Natural killer cell (primary cell): ENCODE results near the gene FUT6. TPM values are rescaled to one million over a fixed set of nuclear protein-coding genes. Genes with fewer than 3 reads are reported as not detected.
"Not testable (repeated sequence)": the region's sequence is repeated elsewhere in the genome, so short reads cannot be mapped to it uniquely, and the experiment has no call there.

Experiments
- ATAC-seq, 3 donors: fragments of 150-1000 bp in 2 of 3; fragments of 200-7000 bp in 1 of 3; cut with Tn5 transposase; 1 replicate in 1 of 3; 2 replicates in 2 of 3; pipeline ENCODE4 v1.10.0; 2021; ENCODE audit warnings: mild to moderate bottlenecking in 2 of 3, moderate library complexity in 2 of 3
- DNase-seq, 2 donors: peaks; one replicate each; pipeline versions ENCODE4 v3.0.0 to v3.0.0-alpha.2; 2013 to 2021; ENCODE audit warnings: mixed read lengths in 1 of 2
- H3K27ac ChIP-seq: one replicate; pipeline ENCODE4 v1.5.1; 2013; ENCODE audit warnings: mild to moderate bottlenecking, low read length
- H3K27me3 ChIP-seq: one replicate; pipeline ENCODE4 v1.6.1; 2013; ENCODE audit warnings: low read length; ENCODE audit not compliant: control insufficient read depth, insufficient read depth
- H3K36me3 ChIP-seq: one replicate; pipeline ENCODE4 v1.6.1; 2013; ENCODE audit warnings: low read length; ENCODE audit not compliant: control insufficient read depth, insufficient read depth
- H3K4me1 ChIP-seq: one replicate; pipeline ENCODE4 v1.6.1; 2013; ENCODE audit warnings: low read length; ENCODE audit not compliant: control insufficient read depth, insufficient read depth
- H3K4me3 ChIP-seq: one replicate; pipeline ENCODE4 v1.5.1; 2013; ENCODE audit warnings: low read length
- H3K9me3 ChIP-seq: one replicate; pipeline ENCODE4 v1.6.1; 2013; ENCODE audit warnings: low read length; ENCODE audit not compliant: control insufficient read depth, insufficient read depth
- H3K27ac Mint-ChIP-seq, 2 donors: one replicate each; pipeline ENCODE4 v1.8.0; 2022; ENCODE audit warnings: mild to moderate bottlenecking in 2 of 2, mixed read lengths in 2 of 2, moderate library complexity in 1 of 2
- H3K27me3 Mint-ChIP-seq, 2 donors: one replicate each; pipeline ENCODE4 v1.8.0; 2022; ENCODE audit warnings: low read depth in 2 of 2, mixed read lengths in 2 of 2
- H3K36me3 Mint-ChIP-seq: one replicate; pipeline ENCODE4 v1.8.0; 2022; ENCODE audit warnings: mixed read lengths
- H3K4me1 Mint-ChIP-seq, 2 donors: one replicate each; pipeline ENCODE4 v1.8.0; 2022; ENCODE audit warnings: mixed read lengths in 2 of 2
- H3K4me3 Mint-ChIP-seq: one replicate; pipeline ENCODE4 v1.8.0; 2022; ENCODE audit warnings: mild to moderate bottlenecking, moderate library complexity, mixed read lengths
- H3K9me3 Mint-ChIP-seq, 2 donors: one replicate each; pipeline ENCODE4 v1.8.0; 2022; ENCODE audit warnings: mixed read lengths in 2 of 2
- WGBS: methylation state at CpG from one replicate; pipeline ENCODE4 v1.1.7; 2013; ENCODE audit warnings: missing lambda C conversion rate; ENCODE audit not compliant: insufficient coverage; 5-methylcytosine and 5-hydroxymethylcytosine counted together
- intact Hi-C: fragments of 100-400 bp; cut with micrococcal nuclease; formaldehyde crosslinking; loops from one replicate; pipeline ENCODE4 v1.14.2; 2022
- total RNA-seq, 4 donors: library from RNA; stranded (reverse); fragments of 120-200 nt in 1 of 4; gene quantifications; one replicate each; pipeline versions ENCODE4 v1.2.3 to v1.2.4, GENCODE V29; 2013 to 2022
- TF ChIP-seq, protein P1 (sequence below): fragments of 200-600 bp; IDR thresholded peaks from one replicate; pipeline ENCODE4 v1.8.0; 2022; ENCODE audit warnings: antibody characterized with exemption

The FUT6 gene, protein sequence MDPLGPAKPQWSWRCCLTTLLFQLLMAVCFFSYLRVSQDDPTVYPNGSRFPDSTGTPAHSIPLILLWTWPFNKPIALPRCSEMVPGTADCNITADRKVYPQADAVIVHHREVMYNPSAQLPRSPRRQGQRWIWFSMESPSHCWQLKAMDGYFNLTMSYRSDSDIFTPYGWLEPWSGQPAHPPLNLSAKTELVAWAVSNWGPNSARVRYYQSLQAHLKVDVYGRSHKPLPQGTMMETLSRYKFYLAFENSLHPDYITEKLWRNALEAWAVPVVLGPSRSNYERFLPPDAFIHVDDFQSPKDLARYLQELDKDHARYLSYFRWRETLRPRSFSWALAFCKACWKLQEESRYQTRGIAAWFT
- under 1 TPM in 1 of 3 donors, not detected in 2; 0.34 TPM for total RNA-seq
- total RNA-seq (2013), result 0.02 TPM

DNA sequence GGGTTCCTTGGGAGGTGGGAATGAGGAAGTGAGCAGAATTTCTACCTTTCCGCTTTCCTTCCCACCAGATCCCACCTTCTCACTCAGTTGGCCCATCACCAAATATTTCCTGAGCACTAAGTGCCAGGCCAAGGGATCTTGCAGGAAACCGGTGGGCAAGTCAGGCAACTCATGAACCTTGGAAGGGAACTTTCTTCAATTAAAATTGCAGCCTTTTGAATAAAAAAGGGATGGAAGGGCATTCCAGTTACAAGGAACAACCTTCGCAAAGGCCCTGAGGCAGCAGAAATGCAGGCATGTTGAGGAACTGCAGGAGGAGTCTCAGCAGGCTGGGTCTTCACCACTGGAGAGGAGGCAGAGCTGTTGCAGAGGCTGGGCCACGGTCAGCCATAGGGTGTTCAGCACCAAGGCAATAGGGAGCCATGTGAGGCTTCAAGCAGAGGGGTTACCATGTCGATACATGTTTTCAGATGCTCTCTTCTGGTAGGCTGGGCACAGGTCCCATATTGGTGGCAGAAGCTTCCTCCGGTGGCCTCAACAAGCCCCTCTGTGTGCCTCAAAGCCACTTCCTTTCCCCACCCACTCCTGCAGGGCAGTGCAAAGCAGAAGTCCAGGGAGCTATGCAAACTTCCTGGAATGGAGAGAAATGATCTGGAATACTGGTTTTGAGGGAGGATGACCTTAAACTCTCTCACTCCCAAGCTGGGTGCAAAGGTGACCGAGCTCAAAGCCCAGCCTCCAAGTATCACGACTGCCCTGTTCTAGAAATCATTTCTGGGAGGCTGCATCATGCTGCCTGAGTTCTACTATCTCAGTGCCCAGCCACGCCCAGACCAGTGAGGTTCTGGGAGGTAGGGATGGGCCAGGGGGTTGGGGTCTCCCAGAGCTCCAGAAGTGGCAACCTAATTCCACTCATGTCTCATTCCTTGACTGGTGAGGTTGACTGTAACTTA lies at the start of gene FUT6:
FUT6 (minus strand) TSS at position 638 of the 953 bp plus-strand sequence. CDS start 7,135 bp downstream, outside the sequence.
- H3K27me3 ChIP-seq, result no peaks in the 10 kb centered on the region
- H3K9me3 ChIP-seq, result no peaks in the 10 kb centered on the region
- Mint-ChIP-seq H3K36me3 (no peaks in the 10 kb centered on the region), H3K4me3 (no peak within 1 kb of the TSS), H3K4me1 (no peaks in the 10 kb centered on the region), H3K9me3 (no peaks in the 10 kb centered on the region), H3K27me3 (no peaks in the 10 kb centered on the region), H3K27ac (no peak within 1 kb of the TSS)
- DNase-seq (no peak), ATAC-seq (no peak)
- TF ChIP-seq, protein P1, sequence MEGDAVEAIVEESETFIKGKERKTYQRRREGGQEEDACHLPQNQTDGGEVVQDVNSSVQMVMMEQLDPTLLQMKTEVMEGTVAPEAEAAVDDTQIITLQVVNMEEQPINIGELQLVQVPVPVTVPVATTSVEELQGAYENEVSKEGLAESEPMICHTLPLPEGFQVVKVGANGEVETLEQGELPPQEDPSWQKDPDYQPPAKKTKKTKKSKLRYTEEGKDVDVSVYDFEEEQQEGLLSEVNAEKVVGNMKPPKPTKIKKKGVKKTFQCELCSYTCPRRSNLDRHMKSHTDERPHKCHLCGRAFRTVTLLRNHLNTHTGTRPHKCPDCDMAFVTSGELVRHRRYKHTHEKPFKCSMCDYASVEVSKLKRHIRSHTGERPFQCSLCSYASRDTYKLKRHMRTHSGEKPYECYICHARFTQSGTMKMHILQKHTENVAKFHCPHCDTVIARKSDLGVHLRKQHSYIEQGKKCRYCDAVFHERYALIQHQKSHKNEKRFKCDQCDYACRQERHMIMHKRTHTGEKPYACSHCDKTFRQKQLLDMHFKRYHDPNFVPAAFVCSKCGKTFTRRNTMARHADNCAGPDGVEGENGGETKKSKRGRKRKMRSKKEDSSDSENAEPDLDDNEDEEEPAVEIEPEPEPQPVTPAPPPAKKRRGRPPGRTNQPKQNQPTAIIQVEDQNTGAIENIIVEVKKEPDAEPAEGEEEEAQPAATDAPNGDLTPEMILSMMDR, result no peak
- H3K36me3 ChIP-seq, result no peaks in the 10 kb centered on the region
- H3K4me1 ChIP-seq, result peaks cover 4% of the 10 kb centered on the region
- H3K4me3 ChIP-seq, result no peak within 1 kb of the TSS
- intact Hi-C loops, result no loop called here
- 58% methylated on average over 8 of the region's 9 CpGs for WGBS
- no peak within 1 kb of the TSS for H3K27ac ChIP-seq

GRCh38 chr19:5884065-5884811 lies 44.7 kb upstream of the FUT6 start:
- H3K27me3 ChIP-seq, DNase-seq, H3K4me1 Mint-ChIP-seq, H3K27ac Mint-ChIP-seq, H3K4me3 ChIP-seq, H3K36me3 Mint-ChIP-seq, ATAC-seq, intact Hi-C loops, H3K9me3 ChIP-seq, H3K4me3 Mint-ChIP-seq, H3K9me3 Mint-ChIP-seq, H3K27ac ChIP-seq, H3K36me3 ChIP-seq, H3K4me1 ChIP-seq: not testable (repeated sequence)
- peaks cover 0 to 11% of the 10 kb centered on the region in 2 donors for H3K27me3 Mint-ChIP-seq
- whole genome bisulfite sequencing, result 78% methylated on average over 9 of the region's 11 CpGs

GRCh38 chr19:5883157-5883873 lies 43.8 kb upstream of the FUT6 start:
- H3K36me3 Mint-ChIP-seq, H3K4me3 Mint-ChIP-seq, H3K4me1 Mint-ChIP-seq, intact Hi-C loops, H3K27me3 ChIP-seq, H3K36me3 ChIP-seq, H3K9me3 ChIP-seq, ATAC-seq, H3K4me1 ChIP-seq, H3K27ac Mint-ChIP-seq, H3K4me3 ChIP-seq, DNase-seq, H3K9me3 Mint-ChIP-seq, H3K27ac ChIP-seq: not testable (repeated sequence)
- WGBS, result 84% methylated on average over 12 of the region's 13 CpGs
- peaks cover 0 to 11% of the 10 kb centered on the region in 2 donors for H3K27me3 Mint-ChIP-seq

GRCh38 chr19:5882421-5882968 lies 43.0 kb upstream of the FUT6 start:
- 71% methylated on average over 9 of the region's 9 CpGs for WGBS
- H3K27me3 ChIP-seq, result peaks cover 5% of the 10 kb centered on the region
- H3K36me3 Mint-ChIP-seq, result no peaks in the 10 kb centered on the region
- H3K27ac Mint-ChIP-seq, result no peak overlapping the region
- DNase-seq (no peak), ATAC-seq (no peak)
- no peaks in the 10 kb centered on the region for H3K4me1 Mint-ChIP-seq
- intact Hi-C loops, result no loop called here
- H3K4me3 ChIP-seq, result no peak overlapping the region
- H3K9me3 Mint-ChIP-seq, result no peaks in the 10 kb centered on the region
- H3K36me3 ChIP-seq, result no peaks in the 10 kb centered on the region
- H3K4me1 ChIP-seq, result no peaks in the 10 kb centered on the region
- H3K27me3 Mint-ChIP-seq, result peaks cover 0 to 11% of the 10 kb centered on the region in 2 donors
- no peak overlapping the region for H3K27ac ChIP-seq
- no peak overlapping the region for H3K4me3 Mint-ChIP-seq
- H3K9me3 ChIP-seq, result no peaks in the 10 kb centered on the region
- TF ChIP-seq, protein P1, result no peak
